ENCODE results near the gene SCTR.

The SCTR gene

GRCh38 chr2:119478978-119479295 lies 45.3 kb downstream of the SCTR start:
- WGBS: 93% methylated on average over 3 of the region's 3 CpGs

GRCh38 chr2:119478188-119478977 lies 45.9 kb downstream of the SCTR start:
- 93% methylated on average over 12 of the region's 12 CpGs for WGBS
- H3K9ac ChIP-seq (ENCODE audit: low read depth, low read length): no peak overlapping the region
- no peaks in the 10 kb centered on the region for H3K9me3 ChIP-seq (ENCODE audit: insufficient read depth, low read depth, low read length)
- H3K4me3 ChIP-seq (ENCODE audit: low read length): no peak overlapping the region
- no peak overlapping the region for H3K27ac ChIP-seq (ENCODE audit: low read depth, low read length)
- H3K36me3 ChIP-seq (ENCODE audit: insufficient read depth, low read length): no peaks in the 10 kb centered on the region
- H3K4me1 ChIP-seq (ENCODE audit: insufficient read depth, low read length): 0 out of 2 replicates have a peak, but pooled peaks cover 4% of the 10 kb centered on the region
- no peaks in the 10 kb centered on the region for H3K27me3 ChIP-seq (ENCODE audit: insufficient read depth, low read length)

More at GRCh38 chr2:119478978-119479295, 45.3 kb downstream of the SCTR start:
- H3K9ac ChIP-seq (ENCODE audit: low read depth, low read length): no peak overlapping the region
- H3K27ac ChIP-seq (ENCODE audit: low read depth, low read length): no peak overlapping the region
- H3K36me3 ChIP-seq (ENCODE audit: insufficient read depth, low read length): no peaks in the 10 kb centered on the region
- H3K9me3 ChIP-seq (ENCODE audit: insufficient read depth, low read depth, low read length): no peaks in the 10 kb centered on the region
- no peak overlapping the region for H3K4me3 ChIP-seq (ENCODE audit: low read length)
- H3K4me1 ChIP-seq (ENCODE audit: insufficient read depth, low read length): 0 out of 2 replicates have a peak, but pooled peaks cover 4% of the 10 kb centered on the region
- no peaks in the 10 kb centered on the region for H3K27me3 ChIP-seq (ENCODE audit: insufficient read depth, low read length)

GRCh38 chr2:119477113-119477505 lies 47.2 kb downstream of the SCTR start:
- no peaks in the 10 kb centered on the region for H3K27me3 ChIP-seq (ENCODE audit: insufficient read depth, low read length)

GRCh38 chr2:119476301-119477112 lies 47.8 kb downstream of the SCTR start:
- H3K9me3 ChIP-seq (ENCODE audit: insufficient read depth, low read depth, low read length): no peaks in the 10 kb centered on the region
- no peak overlapping the region for H3K4me3 ChIP-seq (ENCODE audit: low read length)
- WGBS: 33% methylated on average over 20 of the region's 20 CpGs
- H3K36me3 ChIP-seq (ENCODE audit: insufficient read depth, low read length): no peaks in the 10 kb centered on the region
- H3K4me1 ChIP-seq (ENCODE audit: insufficient read depth, low read length): 0 out of 2 replicates have a peak, but pooled peaks cover 4% of the 10 kb centered on the region
- no peaks in the 10 kb centered on the region for H3K27me3 ChIP-seq (ENCODE audit: insufficient read depth, low read length)
- H3K9ac ChIP-seq (ENCODE audit: low read depth, low read length): no peak overlapping the region
- H3K27ac ChIP-seq (ENCODE audit: low read depth, low read length): no peak overlapping the region

More at GRCh38 chr2:119477113-119477505, 47.2 kb downstream of the SCTR start:
- Histone ChIP-seq H3K9ac (ENCODE audit: low read depth, low read length) (no peak overlapping the region), H3K36me3 (ENCODE audit: insufficient read depth, low read length) (no peaks in the 10 kb centered on the region), H3K27ac (ENCODE audit: low read depth, low read length) (no peak overlapping the region), H3K4me3 (ENCODE audit: low read length) (no peak overlapping the region), H3K4me1 (ENCODE audit: insufficient read depth, low read length) (0 out of 2 replicates have a peak, but pooled peaks cover 4% of the 10 kb centered on the region), H3K9me3 (ENCODE audit: insufficient read depth, low read depth, low read length) (no peaks in the 10 kb centered on the region)
- WGBS: 90% methylated on average over 9 of the region's 9 CpGs

GRCh38 chr2:119475857-119476244 lies 48.4 kb downstream of the SCTR start:
- Histone ChIP-seq H3K9me3 (ENCODE audit: insufficient read depth, low read depth, low read length) (no peaks in the 10 kb centered on the region), H3K9ac (ENCODE audit: low read depth, low read length) (no peak overlapping the region), H3K4me3 (ENCODE audit: low read length) (no peak overlapping the region), H3K4me1 (ENCODE audit: insufficient read depth, low read length) (0 out of 2 replicates have a peak, but pooled peaks cover 4% of the 10 kb centered on the region), H3K36me3 (ENCODE audit: insufficient read depth, low read length) (no peaks in the 10 kb centered on the region), H3K27ac (ENCODE audit: low read depth, low read length) (no peak overlapping the region), H3K27me3 (ENCODE audit: insufficient read depth, low read length) (no peaks in the 10 kb centered on the region)
- 83% methylated on average over 6 of the region's 6 CpGs for WGBS

GRCh38 chr2:119475225-119475856 lies 48.9 kb downstream of the SCTR start:
- WGBS: 72% methylated on average over 9 of the region's 9 CpGs
- no peak overlapping the region for H3K4me3 ChIP-seq (ENCODE audit: low read length)
- no peak overlapping the region for H3K27ac ChIP-seq (ENCODE audit: low read depth, low read length)
- no peaks in the 10 kb centered on the region for H3K9me3 ChIP-seq (ENCODE audit: insufficient read depth, low read depth, low read length)
- H3K27me3 ChIP-seq (ENCODE audit: insufficient read depth, low read length): no peaks in the 10 kb centered on the region
- H3K36me3 ChIP-seq (ENCODE audit: insufficient read depth, low read length): no peaks in the 10 kb centered on the region
- no peak overlapping the region for H3K9ac ChIP-seq (ENCODE audit: low read depth, low read length)
- 0 out of 2 replicates have a peak, but pooled peaks cover 4% of the 10 kb centered on the region for H3K4me1 ChIP-seq (ENCODE audit: insufficient read depth, low read length)

GRCh38 chr2:119474371-119475224 lies 49.7 kb downstream of the SCTR start:
- H3K9ac ChIP-seq (ENCODE audit: low read depth, low read length): no peak overlapping the region
- no peak overlapping the region for H3K4me3 ChIP-seq (ENCODE audit: low read length)
- WGBS: 86% methylated on average over 17 of the region's 17 CpGs
- no peaks in the 10 kb centered on the region for H3K36me3 ChIP-seq (ENCODE audit: insufficient read depth, low read length)
- H3K27ac ChIP-seq (ENCODE audit: low read depth, low read length): no peak overlapping the region
- no peaks in the 10 kb centered on the region for H3K9me3 ChIP-seq (ENCODE audit: insufficient read depth, low read depth, low read length)
- no peaks in the 10 kb centered on the region for H3K27me3 ChIP-seq (ENCODE audit: insufficient read depth, low read length)
- 0 out of 2 replicates have a peak, but pooled peaks cover 8% of the 10 kb centered on the region for H3K4me1 ChIP-seq (ENCODE audit: insufficient read depth, low read length)

GRCh38 chr2:119473621-119474370 lies 50.5 kb downstream of the SCTR start:
- 85% methylated on average over 16 of the region's 16 CpGs for WGBS

GRCh38 chr2:119472749-119473148 lies 51.5 kb downstream of the SCTR start:
- WGBS: 93% methylated on average over 8 of the region's 8 CpGs
- H3K27ac ChIP-seq (ENCODE audit: low read depth, low read length): no peak overlapping the region
- H3K36me3 ChIP-seq (ENCODE audit: insufficient read depth, low read length): no peaks in the 10 kb centered on the region
- H3K4me1 ChIP-seq (ENCODE audit: insufficient read depth, low read length): 0 out of 2 replicates have a peak, but pooled peaks cover 9% of the 10 kb centered on the region
- no peaks in the 10 kb centered on the region for H3K9me3 ChIP-seq (ENCODE audit: insufficient read depth, low read depth, low read length)
- no peak overlapping the region for H3K4me3 ChIP-seq (ENCODE audit: low read length)
- H3K27me3 ChIP-seq (ENCODE audit: insufficient read depth, low read length): no peaks in the 10 kb centered on the region
- no peak overlapping the region for H3K9ac ChIP-seq (ENCODE audit: low read depth, low read length)

More at GRCh38 chr2:119473621-119474370, 50.5 kb downstream of the SCTR start:
- Histone ChIP-seq H3K27ac (ENCODE audit: low read depth, low read length) (no peak overlapping the region), H3K36me3 (ENCODE audit: insufficient read depth, low read length) (no peaks in the 10 kb centered on the region), H3K4me3 (ENCODE audit: low read length) (no peak overlapping the region), H3K9me3 (ENCODE audit: insufficient read depth, low read depth, low read length) (no peaks in the 10 kb centered on the region), H3K9ac (ENCODE audit: low read depth, low read length) (no peak overlapping the region), H3K27me3 (ENCODE audit: insufficient read depth, low read length) (no peaks in the 10 kb centered on the region), H3K4me1 (ENCODE audit: insufficient read depth, low read length) (0 out of 2 replicates have a peak, but pooled peaks cover 9% of the 10 kb centered on the region)

Data from HUES64 (cell line).